NK-92 treated with Interleukin-12 subunit alpha and Interleukin-12 subunit beta, amount 100 ng/mL, for 24 hours (cell line): ENCODE measurements around the gene GPC5.
"Not testable (repeated sequence)": the region's sequence is repeated elsewhere in the genome, so short reads cannot be mapped to it uniquely, and the experiment has no call there.

ENCODE experiments used
- DNase-seq: peaks from one replicate; lab custom pipeline; 2025; lab: John Stamatoyannopoulos, UW

GPC5 gene

GRCh38 chr13:92270990-92271389, 872.6 kb downstream of the GPC5 start:
- DNase-seq, result no peak

GRCh38 chr13:92272177-92272576, 873.8 kb downstream of the GPC5 start:
- no peak for DNase-seq

GRCh38 chr13:92280986-92281385, 882.6 kb downstream of the GPC5 start:
- not testable (repeated sequence) for DNase-seq

DNA sequence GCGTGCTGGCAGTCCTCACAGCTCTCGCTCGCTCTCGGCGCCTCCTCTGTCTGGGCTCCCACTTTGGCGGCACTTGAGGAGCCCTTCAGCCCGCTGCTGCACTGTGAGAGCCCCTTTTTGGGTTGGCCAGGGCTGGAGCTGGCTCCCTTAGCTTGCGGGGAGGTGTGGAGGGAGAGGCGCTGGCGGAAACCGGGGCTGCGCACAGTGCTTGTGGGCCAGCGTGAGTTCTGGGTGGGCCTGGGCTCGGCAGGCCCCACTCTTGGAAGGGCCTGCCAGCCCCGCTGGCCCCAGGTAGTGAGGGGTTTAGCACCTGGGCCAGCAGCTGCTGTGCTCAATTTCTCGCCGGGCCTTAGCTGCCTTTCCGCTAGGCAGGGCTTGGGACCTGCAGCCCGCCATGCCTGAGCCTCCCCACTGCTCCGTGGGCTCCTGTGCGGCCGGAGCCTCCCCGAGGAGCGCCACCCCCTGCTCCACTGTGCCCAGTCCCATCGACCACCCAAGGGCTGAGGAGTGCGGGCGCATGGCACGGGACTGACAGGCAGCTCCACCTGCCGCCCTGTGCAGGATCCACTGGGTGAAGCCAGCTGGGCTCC, 892.4 kb downstream of the GPC5 start:
- DNase-seq, result not testable (repeated sequence)

GRCh38 chr13:92294533-92294932, 896.1 kb downstream of the GPC5 start:
- not testable (repeated sequence) for DNase-seq

GRCh38 chr13:92296154-92296671, 897.8 kb downstream of the GPC5 start:
- DNase-seq, result not testable (repeated sequence)

DNA sequence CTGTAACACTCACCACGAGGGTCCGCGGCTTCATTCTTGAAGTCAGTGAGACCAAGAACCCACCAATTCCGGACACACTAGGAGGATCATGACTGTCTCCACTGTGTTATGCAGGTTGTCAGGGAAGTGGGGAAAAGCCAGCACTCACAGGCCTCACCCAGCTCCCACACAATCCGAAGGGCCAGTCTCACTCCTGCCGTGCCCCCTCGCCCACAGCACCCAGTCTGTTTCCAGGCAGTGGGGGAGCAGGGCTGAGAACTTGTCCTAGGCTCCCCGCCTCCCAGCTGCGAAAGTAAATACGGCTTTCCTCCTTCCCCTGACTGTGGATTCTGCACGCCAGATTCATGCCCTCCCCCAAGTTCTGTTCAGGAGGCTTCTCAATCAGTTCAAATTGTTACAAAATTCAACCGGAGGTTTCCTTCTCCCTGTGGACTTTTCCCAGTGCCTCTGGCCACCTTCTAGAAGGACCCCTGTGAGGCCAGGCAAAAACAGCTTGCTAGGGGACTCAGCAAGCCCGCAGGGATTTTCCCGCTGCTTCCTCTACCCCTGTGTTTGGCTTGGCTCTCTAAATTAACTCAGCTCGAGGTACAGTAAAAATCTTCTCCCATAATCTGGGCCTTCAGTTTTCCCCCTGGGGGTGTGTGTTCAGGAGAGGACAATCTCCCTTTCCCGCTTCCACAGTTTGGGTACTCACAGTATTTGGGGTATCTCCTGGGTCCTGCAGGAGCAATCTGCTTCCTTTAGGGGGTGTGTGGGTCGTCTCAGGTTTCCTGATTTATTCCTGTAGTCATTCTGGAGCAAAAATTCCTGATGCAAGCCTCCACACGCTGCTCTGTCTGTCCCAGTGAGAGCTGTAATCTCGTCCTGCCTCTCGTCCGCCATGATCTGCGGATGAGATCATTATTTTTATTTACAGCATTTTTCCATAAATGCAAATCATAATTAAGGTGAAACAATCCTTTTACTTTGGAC, 899.8 kb downstream of the GPC5 start:
- no peak for DNase-seq

GRCh38 chr13:92300651-92301050, 902.2 kb downstream of the GPC5 start:
- no peak for DNase-seq

DNA sequence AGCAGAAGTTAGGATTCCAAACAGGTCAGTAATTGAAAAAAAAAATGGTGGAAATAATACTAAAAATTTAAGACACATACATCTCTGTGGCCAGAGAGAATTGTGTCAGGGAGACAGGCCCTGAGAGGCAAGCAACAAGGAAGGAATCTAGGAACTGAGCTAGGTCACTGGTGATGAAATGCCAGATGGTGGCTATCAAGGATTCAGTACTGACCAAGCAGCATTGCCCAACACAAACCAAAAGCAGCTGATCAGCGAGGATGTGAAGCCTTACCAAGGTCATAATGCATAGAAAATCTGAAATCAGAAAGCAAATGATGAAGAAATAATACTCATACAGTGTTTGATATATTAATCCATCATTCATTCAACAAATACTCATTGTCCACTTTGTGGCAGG, 905.0 kb downstream of the GPC5 start:
- no peak for DNase-seq

GRCh38 chr13:92307752-92308151, 909.3 kb downstream of the GPC5 start:
- DNase-seq, result no peak

DNA sequence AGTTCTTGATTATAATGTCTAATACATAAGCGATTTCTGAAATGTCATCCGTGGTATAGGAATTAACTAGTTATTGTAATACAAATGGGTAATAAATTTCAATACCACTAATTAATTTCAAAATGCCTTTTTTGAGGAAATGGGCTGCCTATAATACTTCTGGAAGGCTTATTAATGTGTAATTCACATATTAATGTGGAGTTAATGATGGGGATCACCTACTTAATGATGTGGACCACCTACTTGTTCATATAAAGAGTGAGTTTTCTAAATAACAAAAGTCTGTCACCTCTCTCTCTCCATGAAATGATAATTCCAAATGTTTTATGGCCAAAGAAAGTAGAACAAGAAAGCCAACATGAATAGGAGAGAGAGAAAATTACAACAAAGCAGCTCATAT, 914.4 kb downstream of the GPC5 start:
- DNase-seq, result no peak

GRCh38 chr13:92313382-92313781, 915.0 kb downstream of the GPC5 start:
- DNase-seq, result no peak

GRCh38 chr13:92315265-92315664, 916.8 kb downstream of the GPC5 start:
- DNase-seq, result no peak

- no peak for DNase-seq
These were observed 917.6 kb downstream of the GPC5 start for GRCh38 chr13:92316030-92316429.

DNA sequence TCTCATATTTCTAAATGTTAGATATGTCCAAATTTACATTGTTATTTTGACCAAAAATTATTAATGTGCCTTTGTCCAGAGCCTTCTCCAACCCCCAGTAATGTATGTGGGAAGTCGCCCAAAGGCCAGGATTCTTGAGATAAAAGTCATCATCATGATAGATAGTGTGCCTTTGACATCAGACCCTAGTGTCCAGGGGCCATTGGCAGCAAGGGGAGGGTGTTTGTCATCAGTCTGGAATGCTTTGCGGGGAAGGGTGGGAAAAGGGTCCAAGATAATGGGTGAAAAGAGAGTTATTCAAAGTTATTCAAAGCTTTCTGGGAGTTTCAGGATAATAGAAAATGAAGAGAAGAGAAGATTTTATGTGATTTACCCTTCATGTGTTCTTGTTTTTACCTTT, 918.6 kb downstream of the GPC5 start:
- DNase-seq, result no peak

GRCh38 chr13:92320323-92320722, 921.9 kb downstream of the GPC5 start:
- DNase-seq, result no peak

GRCh38 chr13:92321174-92321573, 922.8 kb downstream of the GPC5 start:
- DNase-seq, result no peak

GRCh38 chr13:92345627-92346026, 947.2 kb downstream of the GPC5 start:
- DNase-seq, result no peak

DNA sequence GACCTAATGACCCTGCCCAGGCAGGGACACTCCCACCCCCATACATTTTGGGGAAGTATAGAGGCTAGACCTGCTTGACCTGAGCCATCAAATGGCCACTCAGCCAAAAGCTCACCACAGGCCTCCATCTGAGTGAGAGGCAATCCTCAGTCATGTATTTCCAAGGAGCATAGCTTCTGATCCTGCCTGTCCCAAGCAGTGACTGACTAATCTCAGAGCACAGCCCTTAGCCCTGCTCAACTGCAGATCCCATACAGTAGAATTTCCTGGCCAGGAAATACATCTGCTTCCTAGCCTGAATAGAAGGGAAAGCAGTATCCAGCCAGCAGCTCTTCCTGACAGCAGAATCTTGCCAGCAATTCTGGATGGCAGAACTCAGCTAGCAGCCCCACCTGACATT, 947.6 kb downstream of the GPC5 start:
- DNase-seq, result no peak

- no peak for DNase-seq
These were observed 956.2 kb downstream of the GPC5 start for GRCh38 chr13:92354583-92354982.

DNA sequence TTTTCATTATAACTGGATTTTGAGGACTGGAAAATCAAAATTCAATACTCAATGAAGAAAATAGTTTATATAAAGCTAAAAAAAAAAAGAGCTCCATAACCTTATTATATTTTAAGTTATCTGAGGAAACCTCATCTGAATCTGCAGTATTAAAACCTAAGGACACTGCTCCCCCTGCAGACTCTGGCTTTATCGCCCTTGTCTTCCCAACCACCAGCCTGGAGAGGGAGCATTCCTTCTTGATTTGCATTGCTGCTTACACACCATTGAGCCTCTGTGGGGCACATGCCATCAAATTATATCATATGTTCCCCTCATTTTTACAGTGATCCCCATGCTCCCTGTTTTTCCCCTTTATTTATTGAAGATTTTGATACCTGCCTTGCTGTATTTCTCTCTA, 956.8 kb downstream of the GPC5 start:
- DNase-seq, result no peak

DNA sequence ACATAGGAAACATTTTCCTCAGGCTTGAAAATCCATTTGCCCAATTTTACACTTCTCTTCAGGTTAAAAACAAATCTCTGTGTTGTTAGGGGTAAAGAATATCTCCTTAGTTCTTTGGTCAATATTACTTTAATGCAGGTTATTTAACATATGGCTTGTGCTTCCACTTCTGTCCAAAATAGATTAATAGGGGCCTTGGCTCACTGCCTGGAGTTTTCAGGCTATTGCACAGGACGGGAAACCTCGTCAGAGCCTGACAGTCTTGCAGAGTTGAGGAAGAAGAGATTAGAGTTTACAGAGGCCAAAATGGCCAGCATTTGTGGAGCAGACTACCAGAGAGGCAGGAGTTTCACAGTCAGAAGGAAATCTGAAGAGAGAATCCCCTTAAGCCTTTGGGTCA, 964.3 kb downstream of the GPC5 start:
- no peak for DNase-seq

DNA sequence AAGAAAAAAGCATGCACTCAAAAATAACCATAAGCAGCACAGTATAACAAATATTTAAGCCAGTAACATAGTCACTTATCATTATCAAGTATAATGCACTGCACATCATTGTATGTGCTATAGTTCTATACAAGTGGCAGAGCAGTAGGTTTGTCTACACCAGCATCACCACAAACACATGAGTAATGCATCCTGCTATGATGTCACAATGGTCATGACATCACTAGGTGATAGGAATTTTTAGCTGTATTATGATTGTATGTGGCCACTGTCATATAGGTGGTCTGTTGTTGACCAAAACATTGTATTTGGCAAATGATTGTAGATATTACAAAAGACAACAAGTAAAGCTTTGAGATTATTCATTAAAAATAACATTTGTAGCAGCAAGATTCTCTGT, 967.5 kb downstream of the GPC5 start:
- no peak for DNase-seq
